GM21723 (cell line): ENCODE data around the gene PGAM5.

ENCODE experiments used
- ATAC-seq: cut with Tn5 transposase; IDR thresholded peaks from one replicate; pipeline ENCODE4 v1.9.1; 2021; ENCODE audit warnings: mild to moderate bottlenecking, moderate library complexity; ENCODE audit not compliant: unreplicated experiment

PGAM5 gene

GRCh38 chr12:132710405-132711079 lies at the start of gene PGAM5:
TSS of gene PGAM5 (plus strand) at chr12:132710842. CDS start at chr12:132710877, 35 bp downstream.
- peak; percentile 80 for ATAC-seq

GRCh38 chr12:132660996-132661395 lies 49.6 kb upstream of the PGAM5 start:
- no peak for ATAC-seq

GRCh38 chr12:132661972-132662371 lies 48.7 kb upstream of the PGAM5 start:
- no peak for ATAC-seq

GRCh38 chr12:132662901-132663755 lies 47.5 kb upstream of the PGAM5 start:
- no peak for ATAC-seq

GRCh38 chr12:132664206-132665148 lies 46.2 kb upstream of the PGAM5 start:
- no peak for ATAC-seq

GRCh38 chr12:132665149-132665491 lies 45.5 kb upstream of the PGAM5 start:
- no peak for ATAC-seq

GRCh38 chr12:132665794-132666193 lies 44.8 kb upstream of the PGAM5 start:
- no peak for ATAC-seq

- no peak for ATAC-seq
Measured at GRCh38 chr12:132668191-132669088, 42.2 kb upstream of the PGAM5 start.

- ATAC-seq: no peak
Measured at GRCh38 chr12:132669166-132669879, 41.3 kb upstream of the PGAM5 start.

- ATAC-seq: no peak
Measured at GRCh38 chr12:132672116-132672515, 38.5 kb upstream of the PGAM5 start.

- ATAC-seq: no peak
Measured at GRCh38 chr12:132672678-132673077, 38.0 kb upstream of the PGAM5 start.

- no peak for ATAC-seq
Measured at GRCh38 chr12:132673288-132674179, 37.1 kb upstream of the PGAM5 start.

- ATAC-seq: no peak
Measured at GRCh38 chr12:132674561-132674960, 36.1 kb upstream of the PGAM5 start.

GRCh38 chr12:132675757-132676432 lies 34.7 kb upstream of the PGAM5 start:
- ATAC-seq: no peak

- no peak for ATAC-seq
Measured at GRCh38 chr12:132677492-132677891, 33.1 kb upstream of the PGAM5 start.

GRCh38 chr12:132685400-132685799 lies 25.2 kb upstream of the PGAM5 start:
- no peak for ATAC-seq

- peak; percentile 22 for ATAC-seq
Measured at GRCh38 chr12:132686825-132687210, 23.8 kb upstream of the PGAM5 start.
